Gastrocnemius medialis (tissue), 4 donors: ENCODE data around the gene RBMS3.

ENCODE experiments used
- POLR2A ChIP-seq, 2 donors: fragments of 450-650 bp; IDR thresholded peaks; one replicate each; pipeline ENCODE4 v1.6.1; 2017; ENCODE audit warnings: antibody characterized with exemption in 2 of 2, mild to moderate bottlenecking in 2 of 2, moderate library complexity in 2 of 2
- TF ChIP-seq, protein P1 (sequence below), 5 experiments: fragments of 450-650 bp in 3 of 5; fragments of 200-600 bp in 2 of 5; sonication (generic) in 2 of 5; IDR thresholded peaks in 4 of 5; conservative IDR thresholded peaks in 1 of 5; 1 replicate in 4 of 5; 2 replicates in 1 of 5; pipeline ENCODE4 v1.5.1; 2016 to 2019; ENCODE audit warnings: antibody characterized with exemption in 5 of 5, mild to moderate bottlenecking in 3 of 5, moderate library complexity in 3 of 5

DNA sequence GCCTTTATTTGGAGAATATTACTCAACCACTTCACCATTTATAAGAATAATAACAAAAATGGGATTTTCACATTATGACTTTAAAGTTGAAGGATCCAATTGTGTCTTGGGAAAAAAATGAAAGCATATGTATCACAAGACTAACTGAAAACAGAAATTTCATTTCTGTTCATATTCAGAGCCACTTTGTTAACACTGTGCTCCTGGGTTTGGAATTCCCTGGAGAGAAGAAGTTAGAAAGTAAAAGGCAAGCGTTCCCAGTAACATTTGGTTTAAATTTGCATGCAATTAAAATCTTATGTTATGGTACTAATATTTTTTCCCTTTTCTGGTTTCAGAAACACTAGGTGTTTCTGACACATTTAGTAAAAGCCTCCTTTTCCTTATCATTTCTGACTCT is 230.8 kb downstream of the RBMS3 start:
- TF ChIP-seq, protein P1, sequence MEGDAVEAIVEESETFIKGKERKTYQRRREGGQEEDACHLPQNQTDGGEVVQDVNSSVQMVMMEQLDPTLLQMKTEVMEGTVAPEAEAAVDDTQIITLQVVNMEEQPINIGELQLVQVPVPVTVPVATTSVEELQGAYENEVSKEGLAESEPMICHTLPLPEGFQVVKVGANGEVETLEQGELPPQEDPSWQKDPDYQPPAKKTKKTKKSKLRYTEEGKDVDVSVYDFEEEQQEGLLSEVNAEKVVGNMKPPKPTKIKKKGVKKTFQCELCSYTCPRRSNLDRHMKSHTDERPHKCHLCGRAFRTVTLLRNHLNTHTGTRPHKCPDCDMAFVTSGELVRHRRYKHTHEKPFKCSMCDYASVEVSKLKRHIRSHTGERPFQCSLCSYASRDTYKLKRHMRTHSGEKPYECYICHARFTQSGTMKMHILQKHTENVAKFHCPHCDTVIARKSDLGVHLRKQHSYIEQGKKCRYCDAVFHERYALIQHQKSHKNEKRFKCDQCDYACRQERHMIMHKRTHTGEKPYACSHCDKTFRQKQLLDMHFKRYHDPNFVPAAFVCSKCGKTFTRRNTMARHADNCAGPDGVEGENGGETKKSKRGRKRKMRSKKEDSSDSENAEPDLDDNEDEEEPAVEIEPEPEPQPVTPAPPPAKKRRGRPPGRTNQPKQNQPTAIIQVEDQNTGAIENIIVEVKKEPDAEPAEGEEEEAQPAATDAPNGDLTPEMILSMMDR (IDR thresholded peaks at IDR 0.05 in 4 of 5, conservative IDR thresholded peaks at IDR 0.05 in 1 of 5): no peak
- no peak for TF ChIP-seq POLR2A (IDR thresholded peaks at IDR 0.05)
